Measurements from ENCODE around the gene EPB41L1. TPM values are rescaled to one million over a fixed set of nuclear protein-coding genes. Genes with fewer than 3 reads are reported as not detected.
"Not testable (repeated sequence)": the region's sequence is repeated elsewhere in the genome, so short reads cannot be mapped to it uniquely, and the experiment has no call there.

EPB41L1 gene
- total RNA-seq, 1 donor from 2014 or later: 16.7 TPM

GRCh38 chr20:36133821-36134220 lies 20.7 kb upstream of the EPB41L1 start:
- Histone ChIP-seq H3K36me3 (no peaks in the 10 kb centered on the region), H3K27ac (no peak overlapping the region), H3K4me3 (no peak overlapping the region), H3K4me1 (no peaks in the 10 kb centered on the region), H3K27me3 (no peaks in the 10 kb centered on the region), H3K9me3 (no peaks in the 10 kb centered on the region)
- intact Hi-C loops (cut with DNase I): no loop called here
- no peak for DNase-seq (ENCODE audit: low spot score in 2 of 2)
- no peak for TF ChIP-seq CTCF (IDR thresholded peaks at IDR 0.05)

- no peaks in the 10 kb centered on the region for H3K36me3 ChIP-seq
Measured at GRCh38 chr20:36135159-36135558, 19.4 kb upstream of the EPB41L1 start.

GRCh38 chr20:36135821-36136220 lies 18.7 kb upstream of the EPB41L1 start:
- Histone ChIP-seq H3K4me1 (no peaks in the 10 kb centered on the region), H3K4me3 (no peak overlapping the region), H3K9me3 (no peaks in the 10 kb centered on the region), H3K27ac (no peak overlapping the region), H3K36me3 (no peaks in the 10 kb centered on the region), H3K27me3 (no peaks in the 10 kb centered on the region)
- no peak for TF ChIP-seq CTCF (IDR thresholded peaks at IDR 0.05)
- intact Hi-C loops (cut with DNase I): no loop called here
- DNase-seq (ENCODE audit: low spot score in 2 of 2): no peak

More at GRCh38 chr20:36135159-36135558, 19.4 kb upstream of the EPB41L1 start:
- H3K27ac ChIP-seq: no peak overlapping the region
- no peak overlapping the region for H3K4me3 ChIP-seq
- no peak for TF ChIP-seq CTCF (IDR thresholded peaks at IDR 0.05)
- intact Hi-C loops (cut with DNase I): no loop called here
- H3K9me3 ChIP-seq: no peaks in the 10 kb centered on the region
- DNase-seq (ENCODE audit: low spot score in 2 of 2): no peak
- no peaks in the 10 kb centered on the region for H3K27me3 ChIP-seq
- H3K4me1 ChIP-seq: no peaks in the 10 kb centered on the region

GRCh38 chr20:36137313-36137712 lies 17.2 kb upstream of the EPB41L1 start:
- H3K27me3 ChIP-seq; H3K4me3 ChIP-seq; H3K36me3 ChIP-seq; H3K4me1 ChIP-seq; DNase-seq (ENCODE audit: low spot score in 2 of 2); intact Hi-C loops (cut with DNase I); H3K9me3 ChIP-seq; H3K27ac ChIP-seq: not testable (repeated sequence)

- no peak for TF ChIP-seq CTCF (IDR thresholded peaks at IDR 0.05)
- no peaks in the 10 kb centered on the region for H3K36me3 ChIP-seq
- peaks cover 0 to 3% of the 10 kb centered on the region in 2 donors for H3K4me1 ChIP-seq
- no peaks in the 10 kb centered on the region for H3K27me3 ChIP-seq
- H3K27ac ChIP-seq: no peak overlapping the region
- DNase-seq (ENCODE audit: low spot score in 2 of 2): no peak
- no peak overlapping the region for H3K4me3 ChIP-seq
- intact Hi-C loops (cut with DNase I): no loop called here
- no peaks in the 10 kb centered on the region for H3K9me3 ChIP-seq
Measured at GRCh38 chr20:36141310-36141709, 13.2 kb upstream of the EPB41L1 start.

- Histone ChIP-seq H3K27me3 (no peaks in the 10 kb centered on the region), H3K4me1 (peaks cover 7 to 10% of the 10 kb centered on the region in 2 donors), H3K4me3 (no peak overlapping the region), H3K27ac (no peak overlapping the region), H3K9me3 (no peaks in the 10 kb centered on the region), H3K36me3 (no peaks in the 10 kb centered on the region)
- no peak for TF ChIP-seq CTCF (IDR thresholded peaks at IDR 0.05)
- intact Hi-C loops (cut with DNase I): no loop called here
- DNase-seq (ENCODE audit: low spot score in 2 of 2): no peak
Measured at GRCh38 chr20:36144336-36144735, 10.2 kb upstream of the EPB41L1 start.

All from ascending aorta (tissue), 2 donors.